Uterus (tissue), 4 donors: Measurements from ENCODE around the gene DPP6. TPM values are rescaled to one million over a fixed set of nuclear protein-coding genes. Genes with fewer than 3 reads are reported as not detected.
"Not testable (repeated sequence)": the region's sequence is repeated elsewhere in the genome, so short reads cannot be mapped to it uniquely, and the experiment has no call there.

Experiments used
- DNase-seq, 2 donors: peaks; one replicate each; pipeline ENCODE4 v3.0.0-alpha.2; 2019 to 2020
- H3K27ac ChIP-seq, 2 donors: fragments of 200-600 bp; sonication (generic); 1 replicate in 1 of 2; 2 replicates in 1 of 2; pipeline ENCODE4 v1.5.1; 2016 to 2018
- H3K27me3 ChIP-seq, 2 donors: fragments of 200-600 bp; sonication (generic); one replicate each; pipeline ENCODE4 v1.5.1; 2018 to 2019; ENCODE audit warnings: control low read depth in 1 of 2
- H3K36me3 ChIP-seq, 2 donors: fragments of 200-600 bp; sonication (generic); one replicate each; pipeline ENCODE4 v1.5.1; 2019; ENCODE audit warnings: control low read depth in 1 of 2
- H3K4me1 ChIP-seq, 2 donors: fragments of 200-600 bp; sonication (generic); one replicate each; pipeline ENCODE4 v1.5.1; 2018 to 2019; ENCODE audit warnings: control low read depth in 1 of 2
- H3K4me3 ChIP-seq, 2 donors: fragments of 200-600 bp; sonication (generic); 1 replicate in 1 of 2; 2 replicates in 1 of 2; pipeline ENCODE4 v1.5.1; 2018 to 2019; ENCODE audit warnings: mild to moderate bottlenecking in 1 of 2
- H3K9me3 ChIP-seq, 2 donors: fragments of 200-600 bp; sonication (generic); one replicate each; pipeline ENCODE4 v1.5.1; 2019; ENCODE audit warnings: control low read depth in 1 of 2
- CTCF ChIP-seq, 4 experiments: fragments of 200-600 bp in 2 of 4; fragments of 450-650 bp in 2 of 4; sonication (generic) in 2 of 4; IDR thresholded peaks; one replicate each; pipeline ENCODE4 v1.5.1; 2016 to 2019; ENCODE audit warnings: antibody characterized with exemption in 4 of 4, mild to moderate bottlenecking in 2 of 4, moderate library complexity in 1 of 4
- POLR2A ChIP-seq, 2 donors: fragments of 450-650 bp; IDR thresholded peaks; one replicate each; pipeline ENCODE4 v1.6.1; 2016; ENCODE audit warnings: antibody characterized with exemption in 2 of 2, mild to moderate bottlenecking in 1 of 2, moderate library complexity in 1 of 2
- intact Hi-C: fragments of 100-400 bp; cut with DNase I; formaldehyde crosslinking; loops from one replicate; pipeline ENCODE4 v1.15.1; 2023; ENCODE audit warnings: low total_unique reads
- total RNA-seq, 4 donors: library from RNA; depleted of rRNA in 3 of 4; stranded (reverse); fragments of >200 nt in 3 of 4; gene quantifications; one replicate each; pipeline versions ENCODE4 v1.1.0 to v1.2.4, GENCODE V29; 2014 to 2023
- donor health status: DM: yes; HTN: yes; CAD: no.

Gene DPP6
- total RNA-seq, 4 donors from 2014 or later = 4.1 to 107 (median 42.7) TPM

GRCh38 chr7:154677454-154677853, 625.3 kb downstream of the DPP6 start:
- Histone ChIP-seq H3K4me1 (no peaks in the 10 kb centered on the region), H3K36me3 (no peaks in the 10 kb centered on the region)
- intact Hi-C loops = no loop called here

GRCh38 chr7:154678001-154678550, 625.9 kb downstream of the DPP6 start:
- H3K27me3 ChIP-seq, intact Hi-C loops, H3K4me3 ChIP-seq, H3K4me1 ChIP-seq, DNase-seq, H3K27ac ChIP-seq, H3K36me3 ChIP-seq, H3K9me3 ChIP-seq: not testable (repeated sequence)

More at GRCh38 chr7:154677454-154677853, 625.3 kb downstream of the DPP6 start:
- Histone ChIP-seq H3K27me3 (no peaks in the 10 kb centered on the region), H3K27ac (no peak overlapping the region), H3K4me3 (no peak overlapping the region), H3K9me3 (no peaks in the 10 kb centered on the region)
- no peak for DNase-seq
- TF ChIP-seq POLR2A (IDR thresholded peaks at IDR 0.05) = no peak
- TF ChIP-seq CTCF (IDR thresholded peaks at IDR 0.05) = no peak

- no peak for DNase-seq
- Histone ChIP-seq H3K4me1 (no peaks in the 10 kb centered on the region), H3K36me3 (no peaks in the 10 kb centered on the region), H3K27ac (no peak overlapping the region), H3K9me3 (no peaks in the 10 kb centered on the region), H3K4me3 (no peak overlapping the region), H3K27me3 (no peaks in the 10 kb centered on the region)
- TF ChIP-seq CTCF (IDR thresholded peaks at IDR 0.05) (no peak), POLR2A (IDR thresholded peaks at IDR 0.05) (no peak)
- intact Hi-C loops = no loop called here
Observed at GRCh38 chr7:154679379-154680053, 627.3 kb downstream of the DPP6 start.

GRCh38 chr7:154680894-154681659, 628.9 kb downstream of the DPP6 start:
- no peaks in the 10 kb centered on the region for H3K36me3 ChIP-seq
- no peaks in the 10 kb centered on the region for H3K27me3 ChIP-seq
- intact Hi-C loops = no loop called here
- no peak overlapping the region for H3K4me3 ChIP-seq
- no peaks in the 10 kb centered on the region for H3K4me1 ChIP-seq
- H3K27ac ChIP-seq = no peak overlapping the region
- TF ChIP-seq CTCF (IDR thresholded peaks at IDR 0.05) (no peak), POLR2A (IDR thresholded peaks at IDR 0.05) (no peak)
- no peaks in the 10 kb centered on the region for H3K9me3 ChIP-seq
- DNase-seq = no peak

- Histone ChIP-seq H3K4me3 (no peak overlapping the region), H3K36me3 (no peaks in the 10 kb centered on the region), H3K27ac (no peak overlapping the region), H3K9me3 (no peaks in the 10 kb centered on the region), H3K27me3 (no peaks in the 10 kb centered on the region), H3K4me1 (no peaks in the 10 kb centered on the region)
- no peak for TF ChIP-seq CTCF (IDR thresholded peaks at IDR 0.05)
- TF ChIP-seq POLR2A (IDR thresholded peaks at IDR 0.05) = no peak
- intact Hi-C loops = no loop called here
- no peak for DNase-seq
Observed at GRCh38 chr7:154682003-154682402, 629.8 kb downstream of the DPP6 start.
